WTC11 (cell line): ENCODE measurements around the gene HMX1. TPM values are rescaled to one million over a fixed set of nuclear protein-coding genes. Genes with fewer than 3 reads are reported as not detected.

ENCODE experiments used
- ATAC-seq: fragments of 200-7000 bp; cut with Tn5 transposase; 2 replicates; pipeline ENCODE4 v1.10.0; 2021; ENCODE audit warnings: mild to moderate bottlenecking, moderate library complexity
- CTCF ChIA-PET: fragments of 300-600 bp; sonication (Branson Sonifier 250); formaldehyde crosslinking; loops from one replicate; lab custom pipeline; 2021; ENCODE audit warnings: antibody characterized with exemption; lab: Charles Lee
- POLR2A ChIA-PET: fragments of 350-600 bp; sonication (Branson Sonifier 250); formaldehyde crosslinking; loops from one replicate; lab custom pipeline; 2021; ENCODE audit warnings: antibody characterized with exemption; lab: Charles Lee
- DNase-seq: peaks from one replicate; pipeline ENCODE4 v3.0.0; 2021; ENCODE audit warnings: low spot score
- H3K27ac Mint-ChIP-seq: 2 replicates; pipeline ENCODE4 v1.8.0; 2021; ENCODE audit warnings: mixed read lengths
- H3K27me3 Mint-ChIP-seq: 2 replicates; pipeline ENCODE4 v1.8.0; 2021; ENCODE audit warnings: low read depth, mild to moderate bottlenecking, moderate library complexity, mixed read lengths
- H3K36me3 Mint-ChIP-seq: 2 replicates; pipeline ENCODE4 v1.8.0; 2021; ENCODE audit warnings: mixed read lengths
- H3K4me1 Mint-ChIP-seq: 2 replicates; pipeline ENCODE4 v1.8.0; 2022; ENCODE audit warnings: mixed read lengths
- H3K4me3 Mint-ChIP-seq: 2 replicates; pipeline ENCODE4 v1.8.0; 2021; ENCODE audit warnings: mild to moderate bottlenecking, moderate library complexity, mixed read lengths
- H3K9me3 Mint-ChIP-seq: 2 replicates; pipeline ENCODE4 v1.8.0; 2021; ENCODE audit warnings: mixed read lengths
- ESRRA ChIP-seq: sonication (generic); formaldehyde crosslinking; IDR thresholded peaks from 2 replicates; pipeline ENCODE4 v1.8.1; 2022; ENCODE audit warnings: mild to moderate bottlenecking, missing genetic modification reagents, borderline replicate concordance
- FOXJ3 ChIP-seq: sonication (generic); formaldehyde crosslinking; IDR thresholded peaks from 2 replicates; pipeline ENCODE4 v1.9.0; 2021; ENCODE audit warnings: missing genetic modification reagents, mild to moderate bottlenecking, borderline replicate concordance
- GTF2I ChIP-seq: fragments of 250-450 bp; sonication (Bioruptor Pico); conservative IDR thresholded peaks from 2 replicates; pipeline ENCODE4 v1.4.0; 2021; ENCODE audit warnings: mild to moderate bottlenecking
- SP1 ChIP-seq: sonication (generic); formaldehyde crosslinking; conservative IDR thresholded peaks from 2 replicates; pipeline ENCODE4 v1.8.1; 2022; ENCODE audit warnings: missing genetic modification reagents
- TCF7 ChIP-seq: sonication (generic); formaldehyde crosslinking; IDR thresholded peaks from 2 replicates; pipeline ENCODE4 v1.8.0; 2022; ENCODE audit warnings: mild to moderate bottlenecking, low read depth, missing genetic modification reagents, moderate library complexity
- TEAD1 ChIP-seq: sonication (generic); formaldehyde crosslinking; IDR thresholded peaks from 2 replicates; pipeline ENCODE4 v1.8.0; 2022; ENCODE audit warnings: mild to moderate bottlenecking, missing genetic modification reagents
- ZNF121 ChIP-seq: sonication (generic); formaldehyde crosslinking; IDR thresholded peaks from 2 replicates; pipeline ENCODE4 v1.8.0; 2023; ENCODE audit warnings: missing genetic modification reagents
- ZNF423 ChIP-seq: fragments of 250-450 bp; sonication (Bioruptor Pico); IDR thresholded peaks from 2 replicates; pipeline ENCODE4 v2.1.2; 2022; ENCODE audit warnings: mild to moderate bottlenecking, moderate library complexity
- total RNA-seq: library from RNA; stranded (reverse); gene quantifications from 3 replicates; pipeline ENCODE4 v1.2.3, GENCODE V29; 2021
- TF ChIP-seq, protein P1 (sequence below): sonication (generic); formaldehyde crosslinking; IDR thresholded peaks from 2 replicates; pipeline ENCODE4 v1.8.1; 2022; ENCODE audit warnings: missing genetic modification reagents, borderline replicate concordance
- TF ChIP-seq, protein P2 (sequence below): sonication (generic); formaldehyde crosslinking; IDR thresholded peaks from 2 replicates; pipeline ENCODE4 v1.8.1; 2023; ENCODE audit warnings: mild to moderate bottlenecking, moderate library complexity, missing genetic modification reagents
- TF ChIP-seq, protein P3 (sequence below): sonication (generic); formaldehyde crosslinking; IDR thresholded peaks from 2 replicates; pipeline ENCODE4 v1.8.1; 2023; ENCODE audit warnings: mild to moderate bottlenecking, missing genetic modification reagents
- TF ChIP-seq, protein P4 (sequence below): fragments of 250-450 bp; sonication (Bioruptor Pico); IDR thresholded peaks from 2 replicates; pipeline ENCODE4 v1.9.0; 2021; ENCODE audit warnings: mild to moderate bottlenecking, borderline replicate concordance
- TF ChIP-seq, protein P5 (sequence below): sonication (generic); formaldehyde crosslinking; conservative IDR thresholded peaks from 2 replicates; pipeline ENCODE4 v1.8.1; 2023; ENCODE audit warnings: mild to moderate bottlenecking, low read depth, missing genetic modification reagents, moderate library complexity
- TF ChIP-seq, protein P6 (sequence below): sonication (generic); formaldehyde crosslinking; IDR thresholded peaks from 2 replicates; pipeline ENCODE4 v1.8.0; 2022; ENCODE audit warnings: mild to moderate bottlenecking, missing genetic modification reagents
- TF ChIP-seq, protein P7 (sequence below): sonication (generic); formaldehyde crosslinking; IDR thresholded peaks from 2 replicates; pipeline ENCODE4 v1.8.1; 2022; ENCODE audit warnings: low read depth, missing genetic modification reagents, borderline replicate concordance
- TF ChIP-seq, protein P8 (sequence below): sonication (generic); formaldehyde crosslinking; IDR thresholded peaks from 2 replicates; pipeline ENCODE4 v1.8.0; 2022; ENCODE audit warnings: mild to moderate bottlenecking, missing genetic modification reagents

Gene HMX1
- total RNA-seq, 1 experiment from 2014 or later, result 10.0 TPM

DNA sequence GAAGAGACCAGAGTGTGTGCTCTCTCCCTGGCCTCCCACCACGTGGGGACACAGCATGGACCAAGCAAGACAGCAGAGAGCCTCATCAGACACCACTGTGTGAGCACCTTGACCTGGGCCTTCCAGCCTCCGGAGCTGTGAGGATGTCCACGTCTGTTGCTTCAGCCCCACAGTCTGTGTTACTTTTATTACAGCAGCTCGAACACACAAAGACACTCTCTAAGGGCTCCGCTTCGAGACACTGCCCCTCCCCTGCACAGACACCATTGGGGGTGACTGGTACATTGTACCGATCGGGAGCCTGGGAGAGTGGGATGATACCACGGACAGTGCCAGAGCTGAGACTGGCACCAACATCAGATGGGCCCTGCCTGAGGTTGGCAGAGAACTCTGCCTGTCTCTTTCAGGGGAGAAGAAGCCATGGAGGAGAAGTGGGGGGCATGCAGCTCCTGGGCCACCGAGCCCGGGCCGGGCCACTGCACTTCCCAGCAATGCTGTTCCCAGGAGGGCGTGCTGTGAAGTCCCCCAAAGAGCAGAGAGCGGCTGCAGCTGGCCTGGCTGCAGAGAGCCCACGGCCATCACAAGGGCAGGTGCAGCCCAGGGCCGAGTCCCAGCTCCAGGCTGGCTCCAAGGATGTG lies 48.1 kb upstream of the HMX1 start:
- CTCF ChIA-PET, result interaction anchor here (1.5 kb wide), 1 partner anchor 232 kb away, joined by 6 read pairs; no protein-coding TSS in a partner anchor
- H3K27ac Mint-ChIP-seq, result no peak overlapping the region
- TF ChIP-seq, protein P1, sequence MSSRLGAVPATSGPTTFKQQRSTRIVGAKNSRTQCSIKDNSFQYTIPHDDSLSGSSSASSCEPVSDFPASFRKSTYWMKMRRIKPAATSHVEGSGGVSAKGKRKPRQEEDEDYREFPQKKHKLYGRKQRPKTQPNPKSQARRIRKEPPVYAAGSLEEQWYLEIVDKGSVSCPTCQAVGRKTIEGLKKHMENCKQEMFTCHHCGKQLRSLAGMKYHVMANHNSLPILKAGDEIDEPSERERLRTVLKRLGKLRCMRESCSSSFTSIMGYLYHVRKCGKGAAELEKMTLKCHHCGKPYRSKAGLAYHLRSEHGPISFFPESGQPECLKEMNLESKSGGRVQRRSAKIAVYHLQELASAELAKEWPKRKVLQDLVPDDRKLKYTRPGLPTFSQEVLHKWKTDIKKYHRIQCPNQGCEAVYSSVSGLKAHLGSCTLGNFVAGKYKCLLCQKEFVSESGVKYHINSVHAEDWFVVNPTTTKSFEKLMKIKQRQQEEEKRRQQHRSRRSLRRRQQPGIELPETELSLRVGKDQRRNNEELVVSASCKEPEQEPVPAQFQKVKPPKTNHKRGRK (CRISPR knock-in tag), result no peak
- TF ChIP-seq ESRRA (CRISPR knock-in tag) (no peak), TEAD1 (CRISPR knock-in tag) (no peak), ZNF423 (CRISPR knock-in tag) (no peak), GTF2I (CRISPR knock-in tag) (no peak), ZNF121 (CRISPR knock-in tag) (no peak), FOXJ3 (CRISPR knock-in tag) (no peak), SP1 (no peak), TCF7 (CRISPR knock-in tag) (no peak)
- TF ChIP-seq, protein P2, sequence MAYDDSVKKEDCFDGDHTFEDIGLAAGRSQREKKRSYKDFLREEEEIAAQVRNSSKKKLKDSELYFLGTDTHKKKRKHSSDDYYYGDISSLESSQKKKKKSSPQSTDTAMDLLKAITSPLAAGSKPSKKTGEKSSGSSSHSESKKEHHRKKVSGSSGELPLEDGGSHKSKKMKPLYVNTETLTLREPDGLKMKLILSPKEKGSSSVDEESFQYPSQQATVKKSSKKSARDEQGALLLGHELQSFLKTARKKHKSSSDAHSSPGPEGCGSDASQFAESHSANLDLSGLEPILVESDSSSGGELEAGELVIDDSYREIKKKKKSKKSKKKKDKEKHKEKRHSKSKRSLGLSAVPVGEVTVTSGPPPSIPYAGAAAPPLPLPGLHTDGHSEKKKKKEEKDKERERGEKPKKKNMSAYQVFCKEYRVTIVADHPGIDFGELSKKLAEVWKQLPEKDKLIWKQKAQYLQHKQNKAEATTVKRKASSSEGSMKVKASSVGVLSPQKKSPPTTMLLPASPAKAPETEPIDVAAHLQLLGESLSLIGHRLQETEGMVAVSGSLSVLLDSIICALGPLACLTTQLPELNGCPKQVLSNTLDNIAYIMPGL (CRISPR knock-in tag), result no peak
- TF ChIP-seq, protein P3, sequence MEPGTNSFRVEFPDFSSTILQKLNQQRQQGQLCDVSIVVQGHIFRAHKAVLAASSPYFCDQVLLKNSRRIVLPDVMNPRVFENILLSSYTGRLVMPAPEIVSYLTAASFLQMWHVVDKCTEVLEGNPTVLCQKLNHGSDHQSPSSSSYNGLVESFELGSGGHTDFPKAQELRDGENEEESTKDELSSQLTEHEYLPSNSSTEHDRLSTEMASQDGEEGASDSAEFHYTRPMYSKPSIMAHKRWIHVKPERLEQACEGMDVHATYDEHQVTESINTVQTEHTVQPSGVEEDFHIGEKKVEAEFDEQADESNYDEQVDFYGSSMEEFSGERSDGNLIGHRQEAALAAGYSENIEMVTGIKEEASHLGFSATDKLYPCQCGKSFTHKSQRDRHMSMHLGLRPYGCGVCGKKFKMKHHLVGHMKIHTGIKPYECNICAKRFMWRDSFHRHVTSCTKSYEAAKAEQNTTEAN (CRISPR knock-in tag), result no peak
- TF ChIP-seq, protein P4, sequence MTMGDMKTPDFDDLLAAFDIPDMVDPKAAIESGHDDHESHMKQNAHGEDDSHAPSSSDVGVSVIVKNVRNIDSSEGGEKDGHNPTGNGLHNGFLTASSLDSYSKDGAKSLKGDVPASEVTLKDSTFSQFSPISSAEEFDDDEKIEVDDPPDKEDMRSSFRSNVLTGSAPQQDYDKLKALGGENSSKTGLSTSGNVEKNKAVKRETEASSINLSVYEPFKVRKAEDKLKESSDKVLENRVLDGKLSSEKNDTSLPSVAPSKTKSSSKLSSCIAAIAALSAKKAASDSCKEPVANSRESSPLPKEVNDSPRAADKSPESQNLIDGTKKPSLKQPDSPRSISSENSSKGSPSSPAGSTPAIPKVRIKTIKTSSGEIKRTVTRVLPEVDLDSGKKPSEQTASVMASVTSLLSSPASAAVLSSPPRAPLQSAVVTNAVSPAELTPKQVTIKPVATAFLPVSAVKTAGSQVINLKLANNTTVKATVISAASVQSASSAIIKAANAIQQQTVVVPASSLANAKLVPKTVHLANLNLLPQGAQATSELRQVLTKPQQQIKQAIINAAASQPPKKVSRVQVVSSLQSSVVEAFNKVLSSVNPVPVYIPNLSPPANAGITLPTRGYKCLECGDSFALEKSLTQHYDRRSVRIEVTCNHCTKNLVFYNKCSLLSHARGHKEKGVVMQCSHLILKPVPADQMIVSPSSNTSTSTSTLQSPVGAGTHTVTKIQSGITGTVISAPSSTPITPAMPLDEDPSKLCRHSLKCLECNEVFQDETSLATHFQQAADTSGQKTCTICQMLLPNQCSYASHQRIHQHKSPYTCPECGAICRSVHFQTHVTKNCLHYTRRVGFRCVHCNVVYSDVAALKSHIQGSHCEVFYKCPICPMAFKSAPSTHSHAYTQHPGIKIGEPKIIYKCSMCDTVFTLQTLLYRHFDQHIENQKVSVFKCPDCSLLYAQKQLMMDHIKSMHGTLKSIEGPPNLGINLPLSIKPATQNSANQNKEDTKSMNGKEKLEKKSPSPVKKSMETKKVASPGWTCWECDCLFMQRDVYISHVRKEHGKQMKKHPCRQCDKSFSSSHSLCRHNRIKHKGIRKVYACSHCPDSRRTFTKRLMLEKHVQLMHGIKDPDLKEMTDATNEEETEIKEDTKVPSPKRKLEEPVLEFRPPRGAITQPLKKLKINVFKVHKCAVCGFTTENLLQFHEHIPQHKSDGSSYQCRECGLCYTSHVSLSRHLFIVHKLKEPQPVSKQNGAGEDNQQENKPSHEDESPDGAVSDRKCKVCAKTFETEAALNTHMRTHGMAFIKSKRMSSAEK (CRISPR knock-in tag), result no peak
- TF ChIP-seq, protein P5, sequence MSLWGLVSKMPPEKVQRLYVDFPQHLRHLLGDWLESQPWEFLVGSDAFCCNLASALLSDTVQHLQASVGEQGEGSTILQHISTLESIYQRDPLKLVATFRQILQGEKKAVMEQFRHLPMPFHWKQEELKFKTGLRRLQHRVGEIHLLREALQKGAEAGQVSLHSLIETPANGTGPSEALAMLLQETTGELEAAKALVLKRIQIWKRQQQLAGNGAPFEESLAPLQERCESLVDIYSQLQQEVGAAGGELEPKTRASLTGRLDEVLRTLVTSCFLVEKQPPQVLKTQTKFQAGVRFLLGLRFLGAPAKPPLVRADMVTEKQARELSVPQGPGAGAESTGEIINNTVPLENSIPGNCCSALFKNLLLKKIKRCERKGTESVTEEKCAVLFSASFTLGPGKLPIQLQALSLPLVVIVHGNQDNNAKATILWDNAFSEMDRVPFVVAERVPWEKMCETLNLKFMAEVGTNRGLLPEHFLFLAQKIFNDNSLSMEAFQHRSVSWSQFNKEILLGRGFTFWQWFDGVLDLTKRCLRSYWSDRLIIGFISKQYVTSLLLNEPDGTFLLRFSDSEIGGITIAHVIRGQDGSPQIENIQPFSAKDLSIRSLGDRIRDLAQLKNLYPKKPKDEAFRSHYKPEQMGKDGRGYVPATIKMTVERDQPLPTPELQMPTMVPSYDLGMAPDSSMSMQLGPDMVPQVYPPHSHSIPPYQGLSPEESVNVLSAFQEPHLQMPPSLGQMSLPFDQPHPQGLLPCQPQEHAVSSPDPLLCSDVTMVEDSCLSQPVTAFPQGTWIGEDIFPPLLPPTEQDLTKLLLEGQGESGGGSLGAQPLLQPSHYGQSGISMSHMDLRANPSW (CRISPR knock-in tag), result no peak
- TF ChIP-seq, protein P6, sequence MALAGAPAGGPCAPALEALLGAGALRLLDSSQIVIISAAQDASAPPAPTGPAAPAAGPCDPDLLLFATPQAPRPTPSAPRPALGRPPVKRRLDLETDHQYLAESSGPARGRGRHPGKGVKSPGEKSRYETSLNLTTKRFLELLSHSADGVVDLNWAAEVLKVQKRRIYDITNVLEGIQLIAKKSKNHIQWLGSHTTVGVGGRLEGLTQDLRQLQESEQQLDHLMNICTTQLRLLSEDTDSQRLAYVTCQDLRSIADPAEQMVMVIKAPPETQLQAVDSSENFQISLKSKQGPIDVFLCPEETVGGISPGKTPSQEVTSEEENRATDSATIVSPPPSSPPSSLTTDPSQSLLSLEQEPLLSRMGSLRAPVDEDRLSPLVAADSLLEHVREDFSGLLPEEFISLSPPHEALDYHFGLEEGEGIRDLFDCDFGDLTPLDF (CRISPR knock-in tag), result no peak
- TF ChIP-seq, protein P7, sequence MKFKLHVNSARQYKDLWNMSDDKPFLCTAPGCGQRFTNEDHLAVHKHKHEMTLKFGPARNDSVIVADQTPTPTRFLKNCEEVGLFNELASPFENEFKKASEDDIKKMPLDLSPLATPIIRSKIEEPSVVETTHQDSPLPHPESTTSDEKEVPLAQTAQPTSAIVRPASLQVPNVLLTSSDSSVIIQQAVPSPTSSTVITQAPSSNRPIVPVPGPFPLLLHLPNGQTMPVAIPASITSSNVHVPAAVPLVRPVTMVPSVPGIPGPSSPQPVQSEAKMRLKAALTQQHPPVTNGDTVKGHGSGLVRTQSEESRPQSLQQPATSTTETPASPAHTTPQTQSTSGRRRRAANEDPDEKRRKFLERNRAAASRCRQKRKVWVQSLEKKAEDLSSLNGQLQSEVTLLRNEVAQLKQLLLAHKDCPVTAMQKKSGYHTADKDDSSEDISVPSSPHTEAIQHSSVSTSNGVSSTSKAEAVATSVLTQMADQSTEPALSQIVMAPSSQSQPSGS (CRISPR knock-in tag), result no peak
- TF ChIP-seq, protein P8, sequence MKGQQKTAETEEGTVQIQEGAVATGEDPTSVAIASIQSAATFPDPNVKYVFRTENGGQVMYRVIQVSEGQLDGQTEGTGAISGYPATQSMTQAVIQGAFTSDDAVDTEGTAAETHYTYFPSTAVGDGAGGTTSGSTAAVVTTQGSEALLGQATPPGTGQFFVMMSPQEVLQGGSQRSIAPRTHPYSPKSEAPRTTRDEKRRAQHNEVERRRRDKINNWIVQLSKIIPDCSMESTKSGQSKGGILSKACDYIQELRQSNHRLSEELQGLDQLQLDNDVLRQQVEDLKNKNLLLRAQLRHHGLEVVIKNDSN (CRISPR knock-in tag), result no peak
- TF ChIP-seq, all 79 proteins: peak for 0
- peaks cover 27% of the 10 kb centered on the region for H3K9me3 Mint-ChIP-seq
- H3K27me3 Mint-ChIP-seq, result peaks cover 16% of the 10 kb centered on the region
- peaks cover 7% of the 10 kb centered on the region for H3K36me3 Mint-ChIP-seq
- ATAC-seq (no peak), DNase-seq (no peak)
- H3K4me1 Mint-ChIP-seq, result no peaks in the 10 kb centered on the region
- POLR2A ChIA-PET, result interaction anchor here (0.6 kb wide), 1 partner anchor 1836 kb away, joined by 4 read pairs; no protein-coding TSS in a partner anchor
- no peak overlapping the region for H3K4me3 Mint-ChIP-seq
